OCI-LY7 (cell line): ENCODE data around the gene GRID1. TPM values are rescaled to one million over a fixed set of nuclear protein-coding genes. Genes with fewer than 3 reads are reported as not detected.

ENCODE experiments used
- BruUV-seq: library from RNA; stranded (reverse); fragments of 400-500 nt; replicated peaks from 2 replicates; lab custom pipeline; 2021; lab: Mats Ljungman, UMichigan
- CTCF ChIA-PET: fragments of 300-600 bp; sonication (Branson Sonifier 250); formaldehyde crosslinking; loops from one replicate; lab custom pipeline; 2022; ENCODE audit warnings: antibody characterized with exemption; ENCODE audit not compliant: unreplicated experiment; lab: Charles Lee
- POLR2A ChIA-PET: fragments of 300-600 bp; sonication (Branson Sonifier 250); formaldehyde crosslinking; loops from one replicate; lab custom pipeline; 2022; ENCODE audit warnings: antibody characterized with exemption; lab: Charles Lee
- DNase-seq: peaks from one replicate; pipeline ENCODE4 v3.0.0-alpha.2; 2015; ENCODE audit warnings: low spot score
- H2AFZ ChIP-seq: fragments of 200-600 bp; sonication (generic), shearing (Covaris generic); 2 replicates; pipeline ENCODE4 v1.6.1; 2014; ENCODE audit warnings: mild to moderate bottlenecking, antibody characterized with exemption, low read length, moderate library complexity
- H3K27ac ChIP-seq: fragments of 200-600 bp; sonication (generic); 2 replicates; pipeline ENCODE4 v1.5.1; 2014; ENCODE audit warnings: mixed run types, low read depth, mild to moderate bottlenecking, moderate library complexity, low read length, inconsistent platforms; ENCODE audit not compliant: poor library complexity, severe bottlenecking
- H3K36me3 ChIP-seq: fragments of 200-600 bp; sonication (generic); 2 replicates; pipeline ENCODE4 v1.6.1; 2014; ENCODE audit warnings: mild to moderate bottlenecking, antibody characterized with exemption, low read length, moderate library complexity, mixed read lengths; ENCODE audit not compliant: insufficient read depth
- H3K4me1 ChIP-seq: fragments of 200-600 bp; sonication (generic); 2 replicates; pipeline ENCODE4 v1.5.1; 2014; ENCODE audit warnings: mild to moderate bottlenecking, low read length; ENCODE audit not compliant: insufficient read depth, poor library complexity, severe bottlenecking
- H3K4me2 ChIP-seq: fragments of 200-600 bp; sonication (generic); 2 replicates; pipeline ENCODE4 v1.6.1; 2014; ENCODE audit warnings: mild to moderate bottlenecking, low read length
- H3K4me3 ChIP-seq: fragments of 200-600 bp; sonication (generic); 2 replicates; pipeline ENCODE4 v1.5.1; 2014; ENCODE audit warnings: mild to moderate bottlenecking, low read depth, low read length; ENCODE audit not compliant: poor library complexity, severe bottlenecking
- H3K79me2 ChIP-seq: fragments of 200-600 bp; sonication (generic); 2 replicates; pipeline ENCODE4 v1.6.1; 2016; ENCODE audit warnings: low read depth, mild to moderate bottlenecking, low read length, moderate library complexity, mixed read lengths; ENCODE audit not compliant: insufficient read depth
- H3K9me2 ChIP-seq: fragments of 200-600 bp; sonication (generic); 2 replicates; pipeline ENCODE4 v1.6.1; 2016; ENCODE audit warnings: mild to moderate bottlenecking, low read length, mixed read lengths; ENCODE audit not compliant: insufficient read depth
- H3K9me3 ChIP-seq: fragments of 200-600 bp; sonication (generic); 2 replicates; pipeline ENCODE4 v1.6.1; 2014; ENCODE audit warnings: mild to moderate bottlenecking, mixed run types, low read length, mixed read lengths
- H4K20me1 ChIP-seq: fragments of 200-600 bp; sonication (generic); 2 replicates; pipeline ENCODE4 v1.6.1; 2014; ENCODE audit warnings: mild to moderate bottlenecking, antibody characterized with exemption, low read length, moderate library complexity, mixed read lengths; ENCODE audit not compliant: insufficient read depth
- CTCF ChIP-seq: fragments of 200-600 bp; sonication (generic); conservative IDR thresholded peaks from 2 replicates; pipeline ENCODE4 v1.5.1; 2014; ENCODE audit warnings: mild to moderate bottlenecking, antibody characterized with exemption, low read length, moderate library complexity, mixed read lengths
- EZH2phosphoT487 ChIP-seq: fragments of 200-600 bp; sonication (generic); IDR thresholded peaks from 2 replicates; pipeline ENCODE4 v1.6.1; 2018; ENCODE audit warnings: low read depth, borderline replicate concordance, mild to moderate bottlenecking, mixed run types, antibody characterized with exemption, low read length, moderate library complexity, mixed read lengths
- intact Hi-C: fragments of 100-400 bp; cut with micrococcal nuclease; formaldehyde crosslinking; loops from one replicate; pipeline ENCODE4 v1.10.0; 2022; ENCODE audit not compliant: unreplicated experiment
- total RNA-seq, 2 experiments: library from RNA; depleted of rRNA in 1 of 2; stranded (reverse); fragments of >200 nt in 1 of 2; shearing (Covaris generic) in 1 of 2; gene quantifications; 2 replicates each; pipeline ENCODE4 v1.2.3, GENCODE V29; 2014 to 2022

Gene GRID1
- total RNA-seq, 2 experiments from 2014 or later, result 1.6 to 3.7 TPM

DNA sequence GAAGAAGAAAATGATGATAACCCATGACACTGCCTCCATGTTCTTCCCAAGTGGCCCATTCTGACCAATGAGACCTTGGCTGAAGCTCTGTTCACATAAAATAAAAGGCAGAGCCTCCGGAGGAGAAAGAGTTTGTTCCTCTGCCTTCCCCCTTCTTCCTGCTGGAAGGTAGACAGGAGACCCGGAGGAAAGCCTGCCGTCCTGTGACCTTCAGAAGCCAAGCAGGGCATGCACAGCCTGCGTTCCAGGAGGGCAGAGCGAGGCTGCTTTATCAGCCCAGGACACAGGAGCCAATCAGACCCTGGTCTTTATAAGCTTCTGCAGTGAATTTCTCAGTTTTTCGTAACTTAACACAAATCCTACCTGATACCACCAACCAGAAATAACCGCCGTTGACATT, 8.6 kb upstream of the GRID1 start:
- BruUV-seq, result no TSS peak
- no peak for DNase-seq
- Histone ChIP-seq H3K79me2 (no peaks in the 10 kb centered on the region), H3K27ac (no peak overlapping the region), H3K4me1 (peaks cover 8% of the 10 kb centered on the region), H2AFZ (no peak overlapping the region), H4K20me1 (no peaks in the 10 kb centered on the region), H3K36me3 (peaks cover 20% of the 10 kb centered on the region), H3K9me2 (no peaks in the 10 kb centered on the region), H3K4me2 (no peak overlapping the region), H3K4me3 (no peak overlapping the region), H3K9me3 (no peaks in the 10 kb centered on the region)
- intact Hi-C loops, result loop anchor here (5.0 to 10.0 kb wide), 3 partner anchors 273 to 590 kb away; no protein-coding TSS in a partner anchor
- ChIA-PET POLR2A (interaction anchor here (0.9 to 1.5 kb wide), 3 partner anchors 14 to 18 kb away, joined by 3 to 5 read pairs (median 3); no protein-coding TSS in a partner anchor), CTCF (interaction anchor here (0.6 to 1.4 kb wide), 2 partner anchors 26 to 274 kb away, joined by 3 read pairs; no protein-coding TSS in a partner anchor)
- TF ChIP-seq CTCF, result no peak

DNA sequence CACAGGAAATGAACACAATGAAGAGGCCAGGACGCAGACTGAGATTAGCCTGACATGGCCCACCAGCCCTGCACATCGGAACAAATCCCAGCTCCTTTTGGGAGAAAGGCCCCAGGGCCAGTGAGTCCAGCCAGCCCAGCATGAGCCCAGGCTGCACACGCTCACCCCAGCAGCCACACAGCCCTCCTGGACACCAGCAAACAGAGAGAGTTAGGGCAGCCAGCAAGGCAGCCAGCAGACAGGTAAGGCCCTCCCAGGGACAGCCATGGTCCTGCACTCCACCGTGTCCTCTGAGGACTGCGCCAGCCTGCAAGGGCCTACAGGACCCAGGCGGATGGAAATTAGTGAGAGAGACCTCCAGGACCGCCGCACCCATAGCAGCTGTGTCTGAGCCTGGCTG, 8.1 kb upstream of the GRID1 start:
- H3K4me2 ChIP-seq, result no peak overlapping the region
- H3K4me1 ChIP-seq, result peaks cover 8% of the 10 kb centered on the region
- CTCF ChIA-PET, result interaction anchor here (1.4 kb wide), 1 partner anchor 26 kb away, joined by 3 read pairs; no protein-coding TSS in a partner anchor
- intact Hi-C loops, result loop anchor here (5.0 to 10.0 kb wide), 3 partner anchors 272 to 590 kb away; no protein-coding TSS in a partner anchor
- no peak overlapping the region for H2AFZ ChIP-seq
- no TSS peak for BruUV-seq
- no peaks in the 10 kb centered on the region for H3K9me2 ChIP-seq
- H3K9me3 ChIP-seq, result no peaks in the 10 kb centered on the region
- H3K36me3 ChIP-seq, result peaks cover 19% of the 10 kb centered on the region
- POLR2A ChIA-PET, result interaction anchor here (1.0 kb wide), 1 partner anchor 18 kb away, joined by 3 read pairs; no protein-coding TSS in a partner anchor
- no peak for DNase-seq
- no peaks in the 10 kb centered on the region for H3K79me2 ChIP-seq
- TF ChIP-seq EZH2phosphoT487 (no peak), CTCF (no peak)
- H3K4me3 ChIP-seq, result no peak overlapping the region
- H3K27ac ChIP-seq, result no peak overlapping the region
- H4K20me1 ChIP-seq, result no peaks in the 10 kb centered on the region

DNA sequence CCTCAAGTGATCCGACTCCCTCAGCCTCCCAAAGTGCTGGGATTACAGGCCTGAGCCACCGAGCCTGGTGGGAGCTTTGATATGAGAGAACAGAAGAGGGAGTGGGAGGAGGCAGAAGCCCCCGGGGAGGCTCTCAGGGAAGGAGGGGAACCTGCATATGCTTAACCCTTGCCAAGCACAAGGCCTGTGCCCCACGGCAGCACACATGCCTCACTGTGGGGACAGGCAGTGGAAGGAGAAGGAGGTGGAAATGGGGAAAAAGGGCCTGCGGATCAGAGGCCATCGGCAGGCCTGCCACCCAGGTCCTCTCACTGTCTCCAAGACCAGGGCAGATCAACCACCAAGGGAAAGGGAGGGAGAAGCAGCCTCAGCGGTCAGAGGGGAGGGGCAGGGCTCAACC, 7.2 kb upstream of the GRID1 start:
- no TSS peak for BruUV-seq
- intact Hi-C loops, result loop anchor here (10.0 kb wide), 1 partner anchor 589 kb away; no protein-coding TSS in a partner anchor

More for the DNA sequence above, 7.2 kb upstream of the GRID1 start:
- no peaks in the 10 kb centered on the region for H3K79me2 ChIP-seq
- TF ChIP-seq CTCF, result no peak
- no peak for TF ChIP-seq EZH2phosphoT487
- H4K20me1 ChIP-seq, result no peaks in the 10 kb centered on the region
- DNase-seq, result no peak
- H3K4me1 ChIP-seq, result peaks cover 8% of the 10 kb centered on the region
- H3K9me3 ChIP-seq, result no peaks in the 10 kb centered on the region
- H3K4me3 ChIP-seq, result no peak overlapping the region
- no peaks in the 10 kb centered on the region for H3K9me2 ChIP-seq
- H3K4me2 ChIP-seq, result no peak overlapping the region
- POLR2A ChIA-PET, result no interaction called here
- H3K36me3 ChIP-seq, result peaks cover 13% of the 10 kb centered on the region; the same call in 1 of the 2 replicates
- H2AFZ ChIP-seq, result no peak overlapping the region
- no peak overlapping the region for H3K27ac ChIP-seq
- CTCF ChIA-PET, result interaction anchor here (1.4 kb wide), 1 partner anchor 25 kb away, joined by 3 read pairs; no protein-coding TSS in a partner anchor
